HK-2 (cell line): ENCODE results near the gene RCOR3.
A peak's percentile ranks its signal among the peaks of the same experiment; 100 is the strongest.

Source experiments
- DNase-seq: peaks from one replicate; pipeline ENCODE4 v3.0.0-alpha.2; 2018; ENCODE audit not compliant: unreplicated experiment

The RCOR3 gene

GRCh38 chr1:211324992-211325775 is 66.0 kb downstream of the RCOR3 start:
- DNase-seq, result no peak

- no peak for DNase-seq
These were observed 67.0 kb downstream of the RCOR3 start for GRCh38 chr1:211326140-211326527.

- peak; percentile 66 for DNase-seq
These were observed 67.6 kb downstream of the RCOR3 start, which contains the start of gene TRAF5 for GRCh38 chr1:211326528-211327345. Gene TRAF5, plus strand, starts transcription at chr1:211326833. Its CDS starts 26,407 bp downstream, at chr1:211353240.

- DNase-seq, result no peak
These were observed 68.3 kb downstream of the RCOR3 start for GRCh38 chr1:211327346-211327921.

GRCh38 chr1:211328084-211328694 is 69.0 kb downstream of the RCOR3 start:
- DNase-seq, result no peak

GRCh38 chr1:211328866-211329475 is 69.8 kb downstream of the RCOR3 start:
- no peak for DNase-seq

- DNase-seq, result no peak
These were observed 70.6 kb downstream of the RCOR3 start for GRCh38 chr1:211329764-211330201.

- DNase-seq, result no peak
These were observed 71.2 kb downstream of the RCOR3 start for GRCh38 chr1:211330282-211330936.

GRCh38 chr1:211331011-211331709 is 72.0 kb downstream of the RCOR3 start:
- DNase-seq, result no peak

GRCh38 chr1:211332036-211332616 is 73.0 kb downstream of the RCOR3 start:
- DNase-seq, result no peak

GRCh38 chr1:211332830-211333229 is 73.7 kb downstream of the RCOR3 start:
- no peak for DNase-seq

GRCh38 chr1:211333906-211334305 is 74.7 kb downstream of the RCOR3 start:
- DNase-seq, result no peak

GRCh38 chr1:211334986-211335385 is 75.8 kb downstream of the RCOR3 start:
- DNase-seq, result no peak

GRCh38 chr1:211335522-211336157 is 76.5 kb downstream of the RCOR3 start:
- DNase-seq, result no peak

- DNase-seq, result no peak
These were observed 77.0 kb downstream of the RCOR3 start for GRCh38 chr1:211336161-211336560.

GRCh38 chr1:211336775-211337174 is 77.6 kb downstream of the RCOR3 start:
- no peak for DNase-seq

GRCh38 chr1:211337430-211338223 is 78.5 kb downstream of the RCOR3 start:
- no peak for DNase-seq

GRCh38 chr1:211338224-211338620 is 79.1 kb downstream of the RCOR3 start:
- no peak for DNase-seq

GRCh38 chr1:211339631-211340041 is 80.5 kb downstream of the RCOR3 start:
- no peak for DNase-seq
